H9 (cell line): ENCODE results near the gene PNKD. TPM values are rescaled to one million over a fixed set of nuclear protein-coding genes. Genes with fewer than 3 reads are reported as not detected.

Source experiments
- DNase-seq: peaks from one replicate; pipeline ENCODE4 v3.0.0-alpha.2; 2017
- H2AFZ ChIP-seq: one replicate; pipeline ENCODE4 v1.6.1; 2013; ENCODE audit warnings: mild to moderate bottlenecking, low read length, control low read depth, moderate library complexity
- H2AK5ac ChIP-seq: 2 replicates; pipeline ENCODE4 v1.6.1; 2013; ENCODE audit warnings: low read length, control low read depth, mixed read lengths; ENCODE audit not compliant: insufficient read length
- H2BK120ac ChIP-seq: one replicate; pipeline ENCODE4 v1.6.1; 2013; ENCODE audit warnings: low read depth, mild to moderate bottlenecking, low read length, control low read depth, inconsistent platforms; ENCODE audit not compliant: poor library complexity, severe bottlenecking
- H2BK12ac ChIP-seq: 2 replicates; pipeline ENCODE4 v1.6.1; 2013; ENCODE audit warnings: low read length, control low read depth, mixed read lengths, low read depth; ENCODE audit not compliant: insufficient read length
- H2BK15ac ChIP-seq: 2 replicates; pipeline ENCODE4 v1.6.1; 2013; ENCODE audit warnings: low read depth, low read length, control low read depth
- H2BK20ac ChIP-seq: one replicate; pipeline ENCODE4 v1.6.1; 2013; ENCODE audit warnings: low read depth, mild to moderate bottlenecking, low read length, control low read depth, inconsistent platforms; ENCODE audit not compliant: poor library complexity, severe bottlenecking
- H2BK5ac ChIP-seq: 2 replicates; pipeline ENCODE4 v1.6.1; 2013; ENCODE audit warnings: low read length, control low read depth, mixed read lengths; ENCODE audit not compliant: insufficient read length
- H3K14ac ChIP-seq: 2 replicates; pipeline ENCODE4 v1.6.1; 2013; ENCODE audit warnings: low read length, control low read depth; ENCODE audit not compliant: insufficient read depth
- H3K18ac ChIP-seq: 2 replicates; pipeline ENCODE4 v1.6.1; 2013; ENCODE audit warnings: low read depth, mild to moderate bottlenecking, mixed read lengths, low read length, control low read depth; ENCODE audit not compliant: insufficient read length
- H3K23ac ChIP-seq: 2 replicates; pipeline ENCODE4 v1.6.1; 2013; ENCODE audit warnings: low read length, control low read depth, mixed read lengths, low read depth; ENCODE audit not compliant: insufficient read length
- H3K23me2 ChIP-seq: 2 replicates; pipeline ENCODE4 v1.6.1; 2013; ENCODE audit warnings: low read depth, mild to moderate bottlenecking, mixed read lengths, low read length, control low read depth; ENCODE audit not compliant: insufficient read length, poor library complexity, severe bottlenecking
- H3K27ac ChIP-seq: 2 replicates; pipeline ENCODE4 v1.5.1; 2013; ENCODE audit warnings: low read length, control low read depth, mixed read lengths, low read depth; ENCODE audit not compliant: insufficient read length
- H3K27me3 ChIP-seq: 2 replicates; pipeline ENCODE4 v1.6.1; 2013; ENCODE audit warnings: low read length, control low read depth, inconsistent platforms; ENCODE audit not compliant: insufficient read depth
- H3K4ac ChIP-seq: 2 replicates; pipeline ENCODE4 v1.6.1; 2013; ENCODE audit warnings: low read depth, mild to moderate bottlenecking, control low read depth, inconsistent platforms, low read length, moderate library complexity
- H3K4me1 ChIP-seq: 2 replicates; pipeline ENCODE4 v1.6.1; 2013; ENCODE audit warnings: low read length, control low read depth, inconsistent platforms; ENCODE audit not compliant: insufficient read depth
- H3K4me2 ChIP-seq: 2 replicates; pipeline ENCODE4 v1.6.1; 2013; ENCODE audit warnings: low read length, control low read depth, mixed read lengths; ENCODE audit not compliant: insufficient read length, insufficient read depth
- H3K56ac ChIP-seq: 2 replicates; pipeline ENCODE4 v1.6.1; 2013; ENCODE audit warnings: low read depth, mild to moderate bottlenecking, mixed read lengths, low read length, control low read depth; ENCODE audit not compliant: insufficient read length
- H3K79me1 ChIP-seq: 2 replicates; pipeline ENCODE4 v1.6.1; 2013; ENCODE audit warnings: low read depth, mild to moderate bottlenecking, moderate library complexity, low read length, control low read depth, inconsistent platforms; ENCODE audit not compliant: insufficient read depth, poor library complexity, severe bottlenecking
- H3K79me2 ChIP-seq: 2 replicates; pipeline ENCODE4 v1.6.1; 2013; ENCODE audit warnings: low read length, control low read depth, inconsistent platforms; ENCODE audit not compliant: insufficient read depth
- H3K9ac ChIP-seq: 2 replicates; pipeline ENCODE4 v1.6.1; 2013; ENCODE audit warnings: low read length, control low read depth, mixed read lengths; ENCODE audit not compliant: insufficient read length; ENCODE audit errors: extremely low read depth
- H3K9me3 ChIP-seq: one replicate; pipeline ENCODE4 v1.6.1; 2013; ENCODE audit warnings: low read depth, low read length, inconsistent platforms; ENCODE audit not compliant: control insufficient read depth
- H3T11ph ChIP-seq: one replicate; pipeline ENCODE4 v1.6.1; 2013; ENCODE audit warnings: mild to moderate bottlenecking, low read length, control low read depth, inconsistent platforms
- H4K20me1 ChIP-seq: one replicate; pipeline ENCODE4 v1.6.1; 2013; ENCODE audit not compliant: control insufficient read depth, insufficient read length, insufficient read depth
- H4K5ac ChIP-seq: 2 replicates; pipeline ENCODE4 v1.6.1; 2013; ENCODE audit warnings: low read depth, mild to moderate bottlenecking, mixed read lengths, low read length, control low read depth; ENCODE audit not compliant: insufficient read length
- H4K8ac ChIP-seq: replicated peaks from 2 replicates; pipeline ENCODE4 v1.6.1; 2013; ENCODE audit warnings: low read length, control low read depth, mixed read lengths, low read depth; ENCODE audit not compliant: insufficient read length
- H4K91ac ChIP-seq: 2 replicates; pipeline ENCODE4 v1.6.1; 2013; ENCODE audit warnings: low read depth, mild to moderate bottlenecking, moderate library complexity, mixed read lengths, low read length, control low read depth; ENCODE audit not compliant: insufficient read length
- H3K27ac Mint-ChIP-seq, 3 experiments: 2 replicates in 2 of 3; 3 replicates in 1 of 3; pipeline ENCODE4 v1.8.0; 2020 to 2021; ENCODE audit warnings: mixed read lengths in 3 of 3, mild to moderate bottlenecking in 1 of 3, moderate library complexity in 1 of 3
- H3K27me3 Mint-ChIP-seq: 2 replicates; pipeline ENCODE4 v1.8.0; 2021; ENCODE audit warnings: low read depth, mild to moderate bottlenecking, moderate library complexity, mixed read lengths
- H3K36me3 Mint-ChIP-seq, 3 experiments: 2 replicates in 2 of 3; 3 replicates in 1 of 3; pipeline ENCODE4 v1.8.0; 2020 to 2021; ENCODE audit warnings: low read depth in 3 of 3, mixed read lengths in 3 of 3; ENCODE audit not compliant: insufficient read depth in 1 of 3
- H3K4me1 Mint-ChIP-seq, 2 experiments: 2 replicates each; pipeline ENCODE4 v1.8.0; 2020; ENCODE audit warnings: mixed read lengths in 2 of 2
- H3K4me3 Mint-ChIP-seq, 2 experiments: 2 replicates in 1 of 2; 3 replicates in 1 of 2; pipeline ENCODE4 v1.8.0; 2020 to 2021; ENCODE audit warnings: mild to moderate bottlenecking in 2 of 2, mixed read lengths in 2 of 2, moderate library complexity in 1 of 2
- H3K9me3 Mint-ChIP-seq, 2 experiments: 2 replicates in 1 of 2; 3 replicates in 1 of 2; pipeline ENCODE4 v1.8.0; 2020; ENCODE audit warnings: mild to moderate bottlenecking in 2 of 2, mixed read lengths in 2 of 2, moderate library complexity in 1 of 2
- WGBS: extraction: QIAGEN DNeasy Blood & Tissue Kit; methylation state at CpG from one replicate; pipeline ENCODE4 v1.1.7; 2013; ENCODE audit warnings: missing lambda C conversion rate, low lambda C conversion rate, mixed read lengths; ENCODE audit not compliant: insufficient read length; ENCODE audit errors: extremely low coverage; 5-methylcytosine and 5-hydroxymethylcytosine counted together
- total RNA-seq: library from RNA; stranded (reverse); gene quantifications from 2 replicates; pipeline ENCODE4 v1.2.1, GENCODE V29; 2021
- TF ChIP-seq, protein P1 (sequence below): fragments of 200-600 bp; sonication (generic); conservative IDR thresholded peaks from 3 replicates; pipeline ENCODE4 v1.8.0; 2021; ENCODE audit warnings: antibody characterized with exemption, mild to moderate bottlenecking

Gene PNKD
- total RNA-seq, 1 experiment from 2014 or later, result 31.6 TPM

DNA sequence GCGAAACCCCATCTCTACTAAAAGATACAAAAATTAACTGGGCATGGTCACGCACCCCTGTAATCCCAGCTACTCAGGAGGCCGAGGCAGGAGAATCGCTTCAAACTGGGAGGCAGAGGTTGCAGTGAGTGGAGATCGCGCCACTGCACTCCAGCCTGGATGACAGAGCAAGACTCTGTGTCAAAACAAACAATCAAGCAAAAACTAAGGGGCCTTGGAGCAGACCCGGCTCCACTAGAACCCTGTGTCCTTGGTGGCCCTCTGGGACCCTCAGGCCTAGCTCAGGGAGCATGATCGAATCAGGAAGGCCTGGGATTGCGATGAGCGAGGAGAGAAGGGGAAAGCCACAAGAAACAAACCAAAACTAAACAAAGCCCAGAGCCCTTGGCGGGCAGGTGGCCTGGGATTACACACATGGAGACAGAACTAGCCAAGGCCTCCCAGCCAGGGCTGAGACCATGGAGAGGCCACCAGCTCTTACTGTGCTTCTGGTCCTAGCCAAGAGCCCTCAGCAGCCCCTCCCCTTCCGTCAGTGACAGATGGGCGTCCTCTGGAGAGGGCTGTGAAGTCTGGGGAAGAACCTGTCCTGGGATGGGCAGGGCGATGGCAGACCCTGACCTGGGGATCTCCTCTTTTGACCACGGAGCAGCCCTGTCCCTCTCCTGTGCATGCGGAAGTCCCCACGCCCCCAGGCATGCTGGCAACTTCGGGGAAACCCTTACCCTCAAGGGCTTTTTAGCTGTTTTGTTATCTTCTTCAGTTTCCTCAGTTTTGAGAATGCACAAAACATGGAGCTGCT lies 58.9 kb downstream of the PNKD start:
- no peak overlapping the region for H2BK120ac ChIP-seq
- H2BK15ac ChIP-seq, result no peak overlapping the region
- TF ChIP-seq, protein P1, sequence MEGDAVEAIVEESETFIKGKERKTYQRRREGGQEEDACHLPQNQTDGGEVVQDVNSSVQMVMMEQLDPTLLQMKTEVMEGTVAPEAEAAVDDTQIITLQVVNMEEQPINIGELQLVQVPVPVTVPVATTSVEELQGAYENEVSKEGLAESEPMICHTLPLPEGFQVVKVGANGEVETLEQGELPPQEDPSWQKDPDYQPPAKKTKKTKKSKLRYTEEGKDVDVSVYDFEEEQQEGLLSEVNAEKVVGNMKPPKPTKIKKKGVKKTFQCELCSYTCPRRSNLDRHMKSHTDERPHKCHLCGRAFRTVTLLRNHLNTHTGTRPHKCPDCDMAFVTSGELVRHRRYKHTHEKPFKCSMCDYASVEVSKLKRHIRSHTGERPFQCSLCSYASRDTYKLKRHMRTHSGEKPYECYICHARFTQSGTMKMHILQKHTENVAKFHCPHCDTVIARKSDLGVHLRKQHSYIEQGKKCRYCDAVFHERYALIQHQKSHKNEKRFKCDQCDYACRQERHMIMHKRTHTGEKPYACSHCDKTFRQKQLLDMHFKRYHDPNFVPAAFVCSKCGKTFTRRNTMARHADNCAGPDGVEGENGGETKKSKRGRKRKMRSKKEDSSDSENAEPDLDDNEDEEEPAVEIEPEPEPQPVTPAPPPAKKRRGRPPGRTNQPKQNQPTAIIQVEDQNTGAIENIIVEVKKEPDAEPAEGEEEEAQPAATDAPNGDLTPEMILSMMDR, result no peak
- Mint-ChIP-seq H3K9me3 (no peaks in the 10 kb centered on the region), H3K36me3 (no peaks in the 10 kb centered on the region), H3K4me1 (peaks cover 39 to 56% of the 10 kb centered on the region in 2 experiments), H3K27me3 (no peaks in the 10 kb centered on the region), H3K27ac (peak overlapping the region in 2 of 3 experiments; percentile 40 to 44; a peak in 3 of 7 replicates), H3K4me3 (no peak overlapping the region)
- no peak overlapping the region for H4K91ac ChIP-seq
- peak overlapping the region; percentile 25; the same call in 1 of the 2 replicates for H3K14ac ChIP-seq
- H3K79me1 ChIP-seq, result no peaks in the 10 kb centered on the region
- H3K23ac ChIP-seq, result no peak overlapping the region
- no peak overlapping the region for H3K27ac ChIP-seq
- H4K5ac ChIP-seq, result no peak overlapping the region
- no peak overlapping the region for H2BK12ac ChIP-seq
- H3K4me1 ChIP-seq, result peaks cover 7% of the 10 kb centered on the region; the same call in 1 of the 2 replicates
- H3K4ac ChIP-seq, result no peak overlapping the region
- DNase-seq, result no peak
- H3K9me3 ChIP-seq, result no peaks in the 10 kb centered on the region
- no peak overlapping the region for H2BK5ac ChIP-seq
- no peak overlapping the region for H3T11ph ChIP-seq
- H3K9ac ChIP-seq, result no peak overlapping the region
- no peak overlapping the region for H3K4me2 ChIP-seq
- no peaks in the 10 kb centered on the region for H4K20me1 ChIP-seq
- H2AK5ac ChIP-seq, result no peak overlapping the region
- H3K27me3 ChIP-seq, result no peaks in the 10 kb centered on the region
- peaks cover under 1% of the 10 kb centered on the region for H3K23me2 ChIP-seq
- no peak overlapping the region for H4K8ac ChIP-seq
- H3K79me2 ChIP-seq, result no peaks in the 10 kb centered on the region
- no peak overlapping the region for H3K18ac ChIP-seq
- no peak overlapping the region for H2BK20ac ChIP-seq
- H3K56ac ChIP-seq, result no peak overlapping the region
- no peak overlapping the region for H2AFZ ChIP-seq
- WGBS, result no CpG with 5 or more reads among the region's 18 CpGs
